HepG2 (cell line): ENCODE measurements around the gene PLEKHS1.

ENCODE experiments used
- BCL6 ChIP-seq: IDR thresholded peaks from 2 replicates; pipeline ENCODE4 v1.6.1; 2016; ENCODE audit warnings: missing genetic modification reagents, missing compliant biosample characterization
- POLR2AphosphoS5 ChIP-seq: IDR thresholded peaks from 2 replicates; pipeline ENCODE4 v1.6.1; 2012; ENCODE audit warnings: low read depth, low read length
- ZBTB42 ChIP-seq: sonication (generic); formaldehyde crosslinking; IDR thresholded peaks from 2 replicates; pipeline ENCODE4 v1.5.0; 2020; ENCODE audit warnings: mild to moderate bottlenecking, missing genetic modification reagents
- TF ChIP-seq, protein P1 (sequence below): sonication (generic); formaldehyde crosslinking; IDR thresholded peaks from 2 replicates; pipeline ENCODE4 v1.4.0; 2020; ENCODE audit warnings: missing genetic modification reagents

DNA sequence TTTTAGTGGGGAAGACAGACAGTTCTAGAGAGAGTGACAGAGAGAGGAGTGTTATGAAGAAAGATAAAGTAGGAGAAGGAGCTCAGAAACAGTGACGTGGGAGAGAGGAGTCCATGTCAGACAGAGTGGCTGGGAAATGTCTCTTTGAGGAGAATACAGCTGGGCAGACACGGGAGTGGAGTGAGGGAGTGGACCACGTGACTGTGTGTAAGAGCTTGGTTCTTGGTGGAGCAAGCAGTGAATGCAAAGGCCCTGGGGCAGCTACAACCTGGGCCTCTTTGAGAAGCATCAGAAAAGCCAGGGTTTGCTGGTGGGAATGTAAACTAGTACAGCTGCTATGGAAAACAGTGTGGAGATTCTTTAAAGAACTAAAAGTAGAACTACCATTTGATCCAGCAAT, 11.9 kb upstream of the PLEKHS1 start:
- TF ChIP-seq ZBTB42 (CRISPR knock-in tag) (no peak), BCL6 (CRISPR knock-in tag) (no peak), POLR2AphosphoS5 (no peak)
- TF ChIP-seq, protein P1, sequence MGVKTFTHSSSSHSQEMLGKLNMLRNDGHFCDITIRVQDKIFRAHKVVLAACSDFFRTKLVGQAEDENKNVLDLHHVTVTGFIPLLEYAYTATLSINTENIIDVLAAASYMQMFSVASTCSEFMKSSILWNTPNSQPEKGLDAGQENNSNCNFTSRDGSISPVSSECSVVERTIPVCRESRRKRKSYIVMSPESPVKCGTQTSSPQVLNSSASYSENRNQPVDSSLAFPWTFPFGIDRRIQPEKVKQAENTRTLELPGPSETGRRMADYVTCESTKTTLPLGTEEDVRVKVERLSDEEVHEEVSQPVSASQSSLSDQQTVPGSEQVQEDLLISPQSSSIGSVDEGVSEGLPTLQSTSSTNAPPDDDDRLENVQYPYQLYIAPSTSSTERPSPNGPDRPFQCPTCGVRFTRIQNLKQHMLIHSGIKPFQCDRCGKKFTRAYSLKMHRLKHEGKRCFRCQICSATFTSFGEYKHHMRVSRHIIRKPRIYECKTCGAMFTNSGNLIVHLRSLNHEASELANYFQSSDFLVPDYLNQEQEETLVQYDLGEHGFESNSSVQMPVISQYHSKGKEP (CRISPR knock-in tag) = no peak
